Effector memory CD8-positive, alpha-beta T cell (primary cell): ENCODE measurements around the gene OSBPL6.
"Not testable (repeated sequence)": the region's sequence is repeated elsewhere in the genome, so short reads cannot be mapped to it uniquely, and the experiment has no call there.

Experiments
- ATAC-seq: fragments of 150-1000 bp; cut with Tn5 transposase; replicated peaks from 2 replicates; pipeline ENCODE4 v1.10.0; 2021; ENCODE audit warnings: mild to moderate bottlenecking, moderate library complexity
- DNase-seq, 3 experiments: peaks; one replicate each; pipeline ENCODE4 v3.0.0; 2021
- H3K27ac Mint-ChIP-seq, 2 donors: one replicate each; pipeline ENCODE4 v1.8.0; 2022; ENCODE audit warnings: mild to moderate bottlenecking in 2 of 2, mixed read lengths in 2 of 2, moderate library complexity in 2 of 2
- H3K27me3 Mint-ChIP-seq, 2 donors: one replicate each; pipeline ENCODE4 v1.8.0; 2022; ENCODE audit warnings: mixed read lengths in 2 of 2
- H3K36me3 Mint-ChIP-seq: one replicate; pipeline ENCODE4 v1.8.0; 2022; ENCODE audit warnings: mild to moderate bottlenecking, moderate library complexity, mixed read lengths; ENCODE audit not compliant: insufficient read depth
- H3K4me1 Mint-ChIP-seq, 2 donors: one replicate each; pipeline ENCODE4 v1.8.0; 2022; ENCODE audit warnings: low read depth in 2 of 2, mixed read lengths in 2 of 2
- H3K4me3 Mint-ChIP-seq, 2 donors: one replicate each; pipeline ENCODE4 v1.8.0; 2022; ENCODE audit warnings: mild to moderate bottlenecking in 2 of 2, mixed read lengths in 2 of 2, moderate library complexity in 2 of 2
- H3K9me3 Mint-ChIP-seq, 2 donors: one replicate each; pipeline ENCODE4 v1.8.0; 2022; ENCODE audit warnings: mixed read lengths in 2 of 2

The OSBPL6 gene

DNA sequence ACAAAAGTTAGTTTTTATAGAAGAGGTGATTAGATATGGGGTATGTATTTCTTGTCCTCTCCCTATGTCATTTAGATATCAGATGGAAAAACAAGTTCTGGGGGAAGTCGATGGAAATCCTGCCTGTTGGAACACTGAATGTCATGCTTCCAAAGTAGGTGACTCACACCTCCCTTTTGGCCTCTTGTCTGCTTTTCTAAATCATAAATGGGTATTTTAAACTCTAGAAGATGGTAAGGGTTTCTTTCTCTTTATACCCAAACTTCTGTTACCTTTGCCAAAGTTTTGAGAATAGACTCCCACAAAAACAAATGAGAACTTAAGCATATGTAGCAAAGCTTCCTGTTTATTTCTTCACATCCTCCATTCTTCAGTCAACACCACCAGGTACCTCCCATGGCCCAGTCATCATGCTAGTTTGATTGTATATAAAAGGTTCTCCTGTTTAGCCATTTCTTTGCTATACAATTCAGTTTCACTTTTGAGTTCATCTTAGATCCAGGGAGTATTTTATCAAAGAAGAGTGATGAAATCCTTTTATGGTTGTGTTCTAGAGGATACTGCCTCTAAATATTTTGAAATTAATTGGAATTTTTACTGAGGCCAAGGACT, 192.8 kb downstream of the OSBPL6 start:
- DNase-seq = no peak
- Mint-ChIP-seq H3K27me3 (peaks cover 10 to 25% of the 10 kb centered on the region in 2 donors), H3K4me1 (peaks cover 0 to 4% of the 10 kb centered on the region in 2 donors), H3K9me3 (no peaks in the 10 kb centered on the region), H3K36me3 (no peaks in the 10 kb centered on the region), H3K27ac (no peak overlapping the region), H3K4me3 (no peak overlapping the region)
- no peak for ATAC-seq

DNA sequence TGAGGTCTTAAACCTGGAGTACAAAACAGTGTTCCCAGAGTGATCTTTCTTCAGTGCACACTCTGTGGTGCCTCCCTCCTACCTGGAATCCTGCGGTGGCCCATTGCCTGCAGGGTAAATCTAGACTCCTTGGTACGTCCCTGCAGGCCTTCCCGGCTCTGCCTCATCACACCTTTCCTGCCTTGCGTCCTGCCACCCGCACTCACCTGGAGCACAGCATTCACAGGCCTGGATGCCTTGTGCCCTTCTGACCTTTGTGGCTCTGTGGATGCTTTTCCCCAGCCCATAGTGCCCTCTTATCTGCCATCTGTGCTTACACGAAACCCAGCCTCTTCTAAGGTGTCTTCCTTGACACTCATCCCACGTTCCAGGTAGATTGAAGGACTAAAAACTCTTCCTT, 194.0 kb downstream of the OSBPL6 start:
- Mint-ChIP-seq H3K4me1 (peaks cover 0 to 4% of the 10 kb centered on the region in 2 donors), H3K9me3 (no peaks in the 10 kb centered on the region), H3K27ac (no peak overlapping the region), H3K27me3 (peaks cover 8 to 18% of the 10 kb centered on the region in 2 donors), H3K4me3 (no peak overlapping the region), H3K36me3 (no peaks in the 10 kb centered on the region)
- ATAC-seq (no peak), DNase-seq (no peak)

DNA sequence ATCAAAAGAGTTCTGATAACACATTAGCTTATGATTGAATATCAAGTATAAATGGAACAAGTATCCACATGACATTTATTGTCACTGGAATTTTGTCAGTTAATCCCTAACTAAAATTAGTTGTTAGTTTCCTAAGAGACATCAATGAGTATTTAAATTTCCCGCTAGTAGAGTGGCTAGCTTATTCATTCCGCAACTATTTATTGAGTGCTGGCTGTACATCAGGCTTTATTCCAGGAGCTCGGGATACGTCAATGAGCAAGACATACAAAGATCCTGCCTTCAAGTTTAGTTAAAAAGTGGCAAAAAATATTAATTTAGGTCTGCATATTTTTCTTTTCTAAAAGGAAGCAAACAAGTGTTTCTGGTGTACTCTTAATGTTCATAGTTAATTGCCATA, 197.4 kb downstream of the OSBPL6 start:
- no peak overlapping the region for H3K27ac Mint-ChIP-seq
- H3K27me3 Mint-ChIP-seq = peaks cover 8 to 12% of the 10 kb centered on the region in 2 donors
- peaks cover 0 to 4% of the 10 kb centered on the region in 2 donors for H3K4me1 Mint-ChIP-seq
- ATAC-seq = no peak
- no peaks in the 10 kb centered on the region for H3K9me3 Mint-ChIP-seq
- DNase-seq = no peak
- no peaks in the 10 kb centered on the region for H3K36me3 Mint-ChIP-seq
- no peak overlapping the region for H3K4me3 Mint-ChIP-seq

DNA sequence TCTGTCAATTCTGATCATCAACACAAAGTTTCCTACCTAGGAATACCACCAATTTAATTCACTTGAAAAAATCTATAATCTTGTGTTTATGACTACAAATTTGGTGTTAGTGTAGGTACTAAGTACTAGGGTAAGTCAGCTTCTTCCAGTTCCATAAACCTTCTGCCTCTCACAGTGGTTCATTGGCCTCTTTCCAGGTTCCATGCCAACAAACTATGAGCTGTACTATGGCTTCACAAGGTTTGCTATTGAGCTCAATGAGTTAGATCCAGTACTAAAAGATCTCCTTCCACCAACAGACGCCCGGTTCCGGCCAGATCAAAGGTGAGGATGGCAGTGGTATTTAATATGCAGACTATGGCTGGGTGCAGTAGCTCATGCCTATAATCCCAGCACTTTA, 197.9 kb downstream of the OSBPL6 start:
- Mint-ChIP-seq H3K4me1 (peaks cover 0 to 2% of the 10 kb centered on the region in 2 donors), H3K36me3 (no peaks in the 10 kb centered on the region), H3K27ac (no peak overlapping the region), H3K27me3 (peaks cover 8 to 12% of the 10 kb centered on the region in 2 donors), H3K9me3 (no peaks in the 10 kb centered on the region), H3K4me3 (no peak overlapping the region)
- ATAC-seq = no peak
- no peak for DNase-seq

DNA sequence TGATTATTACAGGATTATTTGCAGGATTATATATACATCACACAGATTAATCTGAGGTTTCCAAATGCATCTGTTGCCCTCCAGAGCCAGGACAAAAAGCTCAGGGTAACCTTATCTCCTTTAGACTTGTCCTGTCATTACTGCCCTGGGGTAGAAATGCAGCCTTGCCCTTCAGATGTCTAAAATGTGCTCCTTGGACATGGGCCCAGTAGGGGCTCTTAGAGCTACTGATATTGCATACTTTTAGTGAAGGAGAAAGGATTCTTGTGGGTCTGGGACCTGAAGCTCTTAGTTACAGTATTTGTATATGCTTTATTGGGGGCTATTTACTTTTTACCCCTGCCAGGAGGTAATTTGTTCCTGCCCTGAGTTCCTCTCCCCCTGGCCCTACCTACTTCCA, 200.5 kb downstream of the OSBPL6 start:
- ATAC-seq (no peak), DNase-seq (no peak)
- Mint-ChIP-seq H3K9me3 (no peaks in the 10 kb centered on the region), H3K27ac (no peak overlapping the region), H3K4me3 (no peak overlapping the region), H3K36me3 (no peaks in the 10 kb centered on the region), H3K27me3 (peaks cover 0 to 12% of the 10 kb centered on the region in 2 donors), H3K4me1 (no peaks in the 10 kb centered on the region)

DNA sequence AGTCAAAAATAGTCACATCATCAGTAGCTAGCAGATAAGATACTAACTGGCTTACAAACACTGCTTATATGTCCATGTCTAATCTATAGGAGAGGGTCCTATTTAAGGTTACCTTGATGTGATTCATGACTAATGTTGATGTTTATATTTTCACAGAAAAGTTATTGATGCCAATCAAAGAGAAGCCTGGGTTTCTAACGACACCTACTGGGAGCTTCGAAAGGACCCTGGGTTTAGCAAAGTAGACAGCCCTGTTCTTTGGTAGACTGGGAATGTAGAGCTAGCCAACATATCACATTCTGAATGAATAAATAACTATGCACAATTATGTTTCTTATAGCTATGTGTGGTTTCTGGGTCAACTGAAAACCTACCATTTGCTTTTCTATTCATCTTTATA, 201.0 kb downstream of the OSBPL6 start:
- Mint-ChIP-seq H3K36me3 (no peaks in the 10 kb centered on the region), H3K27ac (no peak overlapping the region), H3K27me3 (peaks cover 0 to 10% of the 10 kb centered on the region in 2 donors), H3K9me3 (no peaks in the 10 kb centered on the region), H3K4me1 (no peaks in the 10 kb centered on the region), H3K4me3 (no peak overlapping the region)
- no peak for ATAC-seq
- no peak for DNase-seq

DNA sequence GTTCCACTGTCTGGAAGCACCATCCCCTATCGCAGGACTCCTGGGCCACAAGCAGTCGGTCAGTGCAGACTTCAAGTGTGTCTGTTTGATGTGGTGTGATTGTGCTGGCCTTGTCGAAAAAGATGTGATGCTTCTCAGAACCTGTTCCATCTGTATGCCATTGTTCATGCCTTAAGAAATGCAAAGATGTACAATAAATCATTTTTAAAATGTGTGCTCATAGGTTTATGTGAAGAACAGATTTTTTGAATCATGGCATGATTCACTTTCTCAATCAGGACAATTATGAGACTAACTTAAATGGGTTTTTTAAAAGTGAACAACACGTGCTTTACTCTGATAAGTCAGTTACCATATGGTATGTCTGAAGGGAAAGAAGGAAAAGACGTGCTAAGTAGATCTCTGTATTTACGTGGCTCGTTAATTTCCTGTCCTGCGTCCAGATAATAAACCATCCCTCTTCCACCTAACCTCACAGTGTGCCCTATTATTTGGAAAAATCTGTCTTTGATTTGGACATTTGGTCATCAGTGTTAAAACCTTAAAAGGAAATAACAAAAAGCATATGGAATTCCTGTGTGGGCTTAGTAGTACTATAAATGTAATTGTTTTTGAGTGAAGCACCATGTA, 201.7 kb downstream of the OSBPL6 start:
- Mint-ChIP-seq H3K4me1 (no peaks in the 10 kb centered on the region), H3K27ac (no peak overlapping the region), H3K4me3 (no peak overlapping the region), H3K36me3 (no peaks in the 10 kb centered on the region), H3K27me3 (peaks cover 0 to 8% of the 10 kb centered on the region in 2 donors), H3K9me3 (no peaks in the 10 kb centered on the region)
- DNase-seq (no peak), ATAC-seq (no peak)

DNA sequence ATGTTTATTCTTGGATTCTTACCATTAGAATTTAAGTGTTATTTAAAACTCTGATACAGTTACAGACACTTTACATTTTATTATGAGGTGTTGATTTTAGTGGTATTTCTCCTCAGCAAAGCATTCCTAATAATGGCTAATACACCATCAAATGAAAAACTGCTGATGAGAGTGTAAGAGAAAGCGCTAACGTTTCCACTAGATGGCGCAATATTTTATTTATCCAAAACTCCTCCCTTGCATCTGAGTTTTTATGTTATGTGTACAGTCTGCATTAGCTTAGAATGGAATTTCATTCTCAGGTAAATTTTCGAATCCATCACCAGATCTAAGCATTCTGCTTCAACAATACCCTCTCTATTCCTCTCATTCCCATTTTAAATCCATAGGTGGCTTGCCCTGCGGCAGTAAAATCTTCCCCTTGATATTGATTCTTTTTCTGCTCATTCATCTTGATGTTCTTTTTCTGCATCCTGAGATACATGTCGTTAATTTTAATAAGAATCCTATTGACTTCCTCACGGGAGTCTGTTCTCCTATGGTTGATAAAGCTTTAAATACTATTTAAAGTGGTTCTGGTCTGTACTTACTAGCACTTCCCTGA, 202.8 kb downstream of the OSBPL6 start:
- Mint-ChIP-seq H3K9me3 (no peaks in the 10 kb centered on the region), H3K4me1 (no peaks in the 10 kb centered on the region), H3K27me3 (peaks cover 0 to 8% of the 10 kb centered on the region in 2 donors), H3K36me3 (no peaks in the 10 kb centered on the region), H3K4me3 (no peak overlapping the region), H3K27ac (no peak overlapping the region)
- DNase-seq (peak in 1 of 3 experiments; percentile 3), ATAC-seq (peak; percentile 74)

DNA sequence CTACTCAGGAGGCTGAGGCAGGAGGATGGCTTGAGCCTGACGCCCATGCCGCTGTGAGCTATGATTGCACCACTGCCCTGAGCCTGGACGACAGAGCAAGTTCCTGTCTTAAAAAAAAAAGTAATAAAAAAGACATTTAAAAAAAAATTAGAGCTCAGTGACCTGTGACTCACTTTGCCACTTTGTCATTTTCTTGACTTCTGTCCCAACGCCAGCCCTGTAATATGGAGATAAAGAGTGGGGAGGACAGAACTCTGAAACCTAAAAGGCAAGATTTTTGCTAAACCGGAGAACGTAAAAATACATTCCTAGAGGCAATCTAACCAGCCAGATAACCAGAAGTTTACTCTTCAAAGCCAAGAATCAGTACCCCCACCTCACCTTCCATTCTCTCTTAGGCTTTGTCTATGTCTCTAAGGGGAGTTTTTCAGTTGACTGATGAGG, 207.7 kb downstream of the OSBPL6 start:
- Mint-ChIP-seq H3K27ac (no peak overlapping the region), H3K36me3 (no peaks in the 10 kb centered on the region), H3K4me3 (no peak overlapping the region), H3K27me3 (no peaks in the 10 kb centered on the region), H3K4me1 (peaks cover 0 to 3% of the 10 kb centered on the region in 2 donors), H3K9me3 (no peaks in the 10 kb centered on the region)
- ATAC-seq (no peak), DNase-seq (no peak)

DNA sequence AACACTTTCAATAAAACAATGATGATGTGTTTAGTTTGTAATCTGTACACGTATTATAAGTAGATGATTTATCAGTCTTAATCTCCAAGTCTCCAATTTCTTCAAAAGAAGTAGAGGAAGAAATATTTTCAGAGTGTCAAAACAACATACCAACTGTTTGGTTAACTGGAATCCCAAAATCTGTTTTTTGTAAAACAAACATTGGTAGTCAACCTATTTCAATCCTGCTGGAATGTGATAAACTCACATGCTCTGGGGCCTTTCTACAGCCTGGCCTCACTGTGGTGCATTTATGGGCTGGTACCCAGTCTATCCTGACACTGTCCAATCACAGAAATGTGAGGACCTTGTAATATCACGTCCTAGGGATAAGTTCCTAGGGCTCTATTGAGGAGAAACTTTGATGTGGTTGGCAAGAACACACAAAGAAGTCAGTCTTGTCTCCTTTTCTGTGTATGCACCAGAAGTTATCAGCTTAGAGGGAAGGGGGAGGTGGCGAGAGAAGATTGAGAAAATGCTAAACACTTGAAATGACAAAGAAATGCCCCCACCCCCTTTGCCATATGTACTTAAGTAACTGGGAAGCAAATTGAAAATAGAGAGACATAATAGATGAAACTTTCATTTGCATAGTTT, 209.5 kb downstream of the OSBPL6 start:
- ATAC-seq (no peak), DNase-seq (no peak)
- H3K4me1 Mint-ChIP-seq = peaks cover 0 to 3% of the 10 kb centered on the region in 2 donors
- H3K27ac Mint-ChIP-seq = no peak overlapping the region
- H3K4me3 Mint-ChIP-seq = no peak overlapping the region
- no peaks in the 10 kb centered on the region for H3K27me3 Mint-ChIP-seq
- no peaks in the 10 kb centered on the region for H3K36me3 Mint-ChIP-seq
- no peaks in the 10 kb centered on the region for H3K9me3 Mint-ChIP-seq

DNA sequence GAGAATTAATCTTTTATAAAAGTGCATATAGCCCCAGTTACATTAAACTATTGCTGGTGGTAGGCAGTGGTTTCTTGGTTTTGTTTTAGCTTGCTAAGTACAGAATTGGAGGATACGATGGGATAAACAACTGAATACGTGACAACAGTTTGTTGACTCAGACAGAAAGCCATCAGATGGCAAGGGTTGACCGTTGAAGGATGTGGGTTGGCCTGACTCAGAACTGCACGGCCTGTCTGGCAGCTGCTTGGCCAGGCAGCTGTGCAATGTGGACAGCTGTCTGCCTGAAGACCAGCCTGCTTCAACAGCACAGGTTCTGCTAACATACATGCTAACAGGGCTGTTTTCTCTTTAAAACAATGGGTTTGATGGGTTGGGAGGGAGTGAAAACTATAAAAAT, 210.1 kb downstream of the OSBPL6 start:
- Mint-ChIP-seq H3K4me3 (no peak overlapping the region), H3K27ac (no peak overlapping the region), H3K27me3 (no peaks in the 10 kb centered on the region), H3K9me3 (no peaks in the 10 kb centered on the region), H3K36me3 (no peaks in the 10 kb centered on the region), H3K4me1 (peaks cover 0 to 3% of the 10 kb centered on the region in 2 donors)
- peak; percentile 37 for ATAC-seq
- no peak for DNase-seq

DNA sequence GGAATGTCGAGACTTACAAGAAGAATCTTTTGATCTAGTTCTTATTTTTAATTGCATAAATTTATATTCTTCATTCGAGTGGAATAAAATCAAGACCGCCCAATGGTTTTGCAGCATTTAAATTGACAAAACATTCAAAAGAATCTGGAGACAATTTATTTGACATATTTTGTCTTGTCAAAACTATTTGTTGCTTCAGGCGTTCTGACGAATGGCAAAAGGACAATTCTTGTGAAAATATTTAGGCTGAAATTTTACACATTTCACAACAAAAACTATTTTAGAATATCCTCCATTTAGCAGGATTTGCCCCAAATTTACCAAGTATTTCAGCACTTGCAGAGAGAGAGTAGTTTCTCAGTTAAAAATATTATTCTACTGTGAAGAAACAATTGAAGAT, 214.9 kb downstream of the OSBPL6 start:
- Mint-ChIP-seq H3K27ac (no peak overlapping the region), H3K9me3 (no peaks in the 10 kb centered on the region), H3K27me3 (no peaks in the 10 kb centered on the region), H3K36me3 (peaks cover 6% of the 10 kb centered on the region), H3K4me3 (no peak overlapping the region), H3K4me1 (peaks cover 12 to 13% of the 10 kb centered on the region in 2 donors)
- no peak for ATAC-seq
- no peak for DNase-seq

DNA sequence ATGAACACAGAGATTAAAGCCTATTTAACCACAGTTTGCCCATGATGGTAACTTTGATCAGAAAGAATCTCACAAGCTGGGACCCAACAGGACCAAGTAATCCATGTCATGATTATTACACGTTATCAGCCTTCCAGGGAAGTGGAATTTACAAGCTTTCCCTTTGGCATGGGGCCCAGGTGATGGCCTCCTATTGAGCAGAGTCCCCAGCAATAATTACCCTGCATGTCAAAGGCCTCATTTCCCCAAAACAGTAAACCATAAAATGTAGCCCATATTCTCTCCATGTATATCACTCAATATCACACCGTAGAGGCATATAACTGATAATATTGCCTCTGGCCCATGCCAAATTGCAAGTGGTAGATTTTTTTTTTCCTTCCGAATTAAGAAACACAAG, 217.7 kb downstream of the OSBPL6 start:
- H3K27me3 Mint-ChIP-seq = no peaks in the 10 kb centered on the region
- ATAC-seq (no peak), DNase-seq (no peak)
- H3K4me3 Mint-ChIP-seq = no peak overlapping the region
- no peaks in the 10 kb centered on the region for H3K9me3 Mint-ChIP-seq
- peaks cover 19 to 28% of the 10 kb centered on the region in 2 donors for H3K4me1 Mint-ChIP-seq
- H3K36me3 Mint-ChIP-seq = peaks cover 9% of the 10 kb centered on the region
- H3K27ac Mint-ChIP-seq = no peak overlapping the region

DNA sequence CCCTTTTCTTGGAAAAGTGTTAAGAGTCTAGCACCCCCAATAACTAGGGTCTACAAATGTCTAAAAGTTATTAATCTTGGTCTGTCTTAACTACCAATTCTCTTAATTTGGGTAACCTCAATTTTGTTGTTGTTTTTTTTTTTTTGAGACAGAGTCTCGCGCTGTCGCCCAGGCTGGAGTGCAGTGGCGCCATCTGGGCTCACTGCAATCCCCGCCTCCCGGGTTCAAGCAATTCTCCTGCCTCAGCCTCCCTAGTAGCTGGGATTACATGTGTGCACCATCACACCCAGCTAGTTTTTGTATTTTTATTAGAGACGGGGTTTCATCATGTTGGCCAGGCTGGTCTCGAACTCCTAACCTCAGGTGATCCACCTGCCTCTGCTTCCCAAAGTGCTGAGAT, 218.1 kb downstream of the OSBPL6 start:
- H3K27ac Mint-ChIP-seq = peak overlapping the region in 1 of 2 donors; percentile 100
- H3K36me3 Mint-ChIP-seq, H3K9me3 Mint-ChIP-seq, DNase-seq, ATAC-seq, H3K27me3 Mint-ChIP-seq: not testable (repeated sequence)
- H3K4me1 Mint-ChIP-seq = peaks cover 19 to 28% of the 10 kb centered on the region in 2 donors
- peak overlapping the region; percentile 94 to 99 for H3K4me3 Mint-ChIP-seq
